ENCODE results near the gene NMU. TPM values are rescaled to one million over a fixed set of nuclear protein-coding genes. Genes with fewer than 3 reads are reported as not detected.
A peak's percentile ranks its signal among the peaks of the same experiment; 100 is the strongest.

The NMU gene
- total RNA-seq, 1 experiment from 2014 or later, result 28.5 TPM

GRCh38 chr4:55610381-55610780, 25.7 kb downstream of the NMU start:
- ATAC-seq, result peak; percentile 39
- no peak overlapping the region for H3K27ac ChIP-seq (ENCODE audit: low read length)
- H2AFZ ChIP-seq (ENCODE audit: low read length), result no peak overlapping the region
- H3K4me2 ChIP-seq (ENCODE audit: low read length), result no peak overlapping the region
- H3K36me3 ChIP-seq (ENCODE audit: low read depth, low read length), result no peaks in the 10 kb centered on the region
- ChIA-PET CTCF (no interaction called here), POLR2A (ENCODE audit: unreplicated experiment) (interaction anchor here (0.7 kb wide), 1 partner anchor 17 kb away, joined by 4 read pairs; no protein-coding TSS in a partner anchor)
- no TSS peak for BruUV-seq (replicated peaks)
- TF ChIP-seq EZH2 (IDR thresholded peaks at IDR 0.05; ENCODE audit: low read length, unreplicated experiment) (no peak), EZH2phosphoT487 (IDR thresholded peaks at IDR 0.05; ENCODE audit: borderline replicate concordance, low read length) (no peak), CTCF (conservative IDR thresholded peaks at IDR 0.05; ENCODE audit: low read depth, low read length) (no peak)
- H3K9me3 ChIP-seq (ENCODE audit: low read length), result no peaks in the 10 kb centered on the region
- H3K4me1 ChIP-seq (ENCODE audit: insufficient read depth, low read length), result peaks cover 19% of the 10 kb centered on the region
- intact Hi-C loops (cut with micrococcal nuclease), result no loop called here
- no peaks in the 10 kb centered on the region for H3F3A ChIP-seq (ENCODE audit: low read length, unreplicated experiment)
- H3K9ac ChIP-seq (ENCODE audit: low read length), result no peak overlapping the region
- peak; percentile 30 for DNase-seq
- H3K9me2 ChIP-seq (replicated peaks; ENCODE audit: low read length), result no peaks in the 10 kb centered on the region
- H3K4me3 ChIP-seq (ENCODE audit: low read length), result no peak overlapping the region
- H3K27me3 ChIP-seq (ENCODE audit: low read length), result no peaks in the 10 kb centered on the region
- H4K20me1 ChIP-seq (ENCODE audit: low read length), result no peaks in the 10 kb centered on the region
- no peaks in the 10 kb centered on the region for H3K79me2 ChIP-seq (ENCODE audit: low read length)

DNA sequence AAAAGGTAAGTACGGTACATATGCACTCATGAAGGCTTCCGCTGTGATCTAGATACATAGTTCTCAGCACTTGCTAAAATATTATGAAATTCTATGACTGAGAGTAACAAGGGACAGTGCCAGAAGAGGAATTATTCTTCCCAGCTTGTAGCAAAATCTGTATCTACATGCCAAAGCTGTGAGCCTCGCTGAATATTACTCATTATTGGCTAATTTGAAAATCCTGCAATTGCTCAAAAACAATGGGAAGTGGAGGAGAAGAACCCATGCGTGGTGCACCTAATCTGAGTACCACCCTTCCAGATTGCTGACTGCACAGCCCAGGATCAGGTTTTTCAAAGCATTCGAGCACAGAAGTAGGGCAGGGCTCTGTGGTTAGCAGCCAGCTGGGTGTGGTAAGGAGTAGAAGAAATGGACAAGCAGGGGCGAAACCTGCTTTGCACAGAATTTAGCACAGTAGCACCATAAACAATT, 26.7 kb downstream of the NMU start:
- H3K4me3 ChIP-seq (ENCODE audit: low read length), result no peak overlapping the region
- no peak overlapping the region for H3K9ac ChIP-seq (ENCODE audit: low read length)
- DNase-seq (peak; percentile 53), ATAC-seq (peak; percentile 73)
- H3K9me2 ChIP-seq (replicated peaks; ENCODE audit: low read length), result no peaks in the 10 kb centered on the region
- peak overlapping the region; percentile 17; the same call in 1 of the 2 replicates for H3K4me2 ChIP-seq (ENCODE audit: low read length)
- no peaks in the 10 kb centered on the region for H3K79me2 ChIP-seq (ENCODE audit: low read length)
- CTCF ChIA-PET, result no interaction called here
- H3K4me1 ChIP-seq (ENCODE audit: insufficient read depth, low read length), result peaks cover 19% of the 10 kb centered on the region
- H3K27me3 ChIP-seq (ENCODE audit: low read length), result no peaks in the 10 kb centered on the region
- POLR2A ChIA-PET (ENCODE audit: unreplicated experiment), result interaction anchor here (0.6 kb wide), 1 partner anchor 36 kb away, joined by 6 read pairs; no protein-coding TSS in a partner anchor
- no TSS peak for BruUV-seq (replicated peaks)
- TF ChIP-seq EZH2 (IDR thresholded peaks at IDR 0.05; ENCODE audit: low read length, unreplicated experiment) (no peak), EZH2phosphoT487 (IDR thresholded peaks at IDR 0.05; ENCODE audit: borderline replicate concordance, low read length) (no peak), CTCF (conservative IDR thresholded peaks at IDR 0.05; ENCODE audit: low read depth, low read length) (no peak)
- no peaks in the 10 kb centered on the region for H3F3A ChIP-seq (ENCODE audit: low read length, unreplicated experiment)
- H3K27ac ChIP-seq (ENCODE audit: low read length), result no peak overlapping the region
- intact Hi-C loops (cut with micrococcal nuclease), result no loop called here
- no peaks in the 10 kb centered on the region for H4K20me1 ChIP-seq (ENCODE audit: low read length)
- H3K9me3 ChIP-seq (ENCODE audit: low read length), result no peaks in the 10 kb centered on the region
- peak overlapping the region; percentile 37; the same call in 1 of the 2 replicates for H2AFZ ChIP-seq (ENCODE audit: low read length)
- H3K36me3 ChIP-seq (ENCODE audit: low read depth, low read length), result no peaks in the 10 kb centered on the region

DNA sequence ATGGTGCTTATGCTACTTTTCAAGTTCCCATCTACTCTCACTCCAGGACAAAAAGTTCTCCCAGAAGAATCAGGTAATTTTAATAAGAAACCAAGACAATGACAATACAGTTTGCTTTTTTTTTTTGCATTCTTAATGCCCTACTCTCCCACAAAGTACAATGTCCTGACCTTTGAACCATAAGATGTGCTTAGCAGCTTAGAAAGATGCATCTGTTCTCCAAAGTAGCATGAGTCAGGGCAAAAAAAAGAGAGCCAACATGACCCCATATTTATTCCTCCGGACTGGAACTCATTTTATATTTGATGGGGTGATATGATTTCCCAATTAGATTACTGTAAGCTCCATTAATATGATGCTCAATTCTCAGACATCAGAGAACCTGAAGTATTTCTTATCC, 27.5 kb downstream of the NMU start:
- Histone ChIP-seq H3K9me3 (ENCODE audit: low read length) (no peaks in the 10 kb centered on the region), H3K79me2 (ENCODE audit: low read length) (no peaks in the 10 kb centered on the region), H4K20me1 (ENCODE audit: low read length) (no peaks in the 10 kb centered on the region), H3K4me2 (ENCODE audit: low read length) (no peak overlapping the region), H3K36me3 (ENCODE audit: low read depth, low read length) (no peaks in the 10 kb centered on the region), H3K27ac (ENCODE audit: low read length) (no peak overlapping the region), H3K27me3 (ENCODE audit: low read length) (no peaks in the 10 kb centered on the region), H3K9ac (ENCODE audit: low read length) (no peak overlapping the region), H3K4me3 (ENCODE audit: low read length) (no peak overlapping the region), H3F3A (ENCODE audit: low read length, unreplicated experiment) (no peaks in the 10 kb centered on the region), H3K9me2 (replicated peaks; ENCODE audit: low read length) (no peaks in the 10 kb centered on the region), H3K4me1 (ENCODE audit: insufficient read depth, low read length) (peaks cover 19% of the 10 kb centered on the region), H2AFZ (ENCODE audit: low read length) (no peak overlapping the region)
- no TSS peak for BruUV-seq (replicated peaks)
- TF ChIP-seq EZH2 (IDR thresholded peaks at IDR 0.05; ENCODE audit: low read length, unreplicated experiment) (no peak), CTCF (conservative IDR thresholded peaks at IDR 0.05; ENCODE audit: low read depth, low read length) (no peak), EZH2phosphoT487 (IDR thresholded peaks at IDR 0.05; ENCODE audit: borderline replicate concordance, low read length) (no peak)
- DNase-seq, result no peak
- CTCF ChIA-PET, result no interaction called here
- intact Hi-C loops (cut with micrococcal nuclease), result no loop called here
- no peak for ATAC-seq
- POLR2A ChIA-PET (ENCODE audit: unreplicated experiment), result interaction anchor here (0.6 kb wide), 1 partner anchor 189 kb away, joined by 3 read pairs; no protein-coding TSS in a partner anchor
